Common myeloid progenitor, CD34-positive (primary cell): Measurements from ENCODE around the gene TNFAIP1.

ENCODE experiments used
- CTCF ChIA-PET: fragments of 350-600 bp; sonication (Branson Sonifier 250); formaldehyde crosslinking; loops from one replicate; lab custom pipeline; 2021; ENCODE audit warnings: antibody characterized with exemption; lab: Charles Lee
- POLR2A ChIA-PET: fragments of 350-600 bp; sonication (Branson Sonifier 250); formaldehyde crosslinking; loops from one replicate; lab custom pipeline; 2021; ENCODE audit warnings: antibody characterized with exemption; lab: Charles Lee
- DNase-seq, 3 donors: peaks; one replicate each; pipeline versions ENCODE4 v3.0.0 to v3.0.0-alpha.2; 2013
- H3K27ac ChIP-seq, 2 experiments: 1 replicate in 1 of 2; 2 replicates in 1 of 2; pipeline ENCODE4 v1.7.0; 2013; ENCODE audit warnings: inconsistent platforms in 2 of 2, low read length in 2 of 2, mild to moderate bottlenecking in 2 of 2, low read depth in 1 of 2, moderate library complexity in 1 of 2; ENCODE audit not compliant: severe bottlenecking in 2 of 2, insufficient read depth in 1 of 2, poor library complexity in 1 of 2
- H3K27me3 ChIP-seq, 5 experiments: replicated peaks in 2 of 5; 1 replicate in 3 of 5; 2 replicates in 2 of 5; pipeline versions ENCODE4 v1.6.1 to v1.7.0; 2013; ENCODE audit warnings: low read length in 4 of 5, mild to moderate bottlenecking in 2 of 5, moderate library complexity in 2 of 5, inconsistent platforms in 1 of 5; ENCODE audit not compliant: insufficient read depth in 5 of 5, control insufficient read depth in 4 of 5
- H3K36me3 ChIP-seq, 4 experiments: 1 replicate in 2 of 4; 2 replicates in 2 of 4; pipeline versions ENCODE4 v1.6.1 to v1.7.0; 2013; ENCODE audit warnings: low read length in 3 of 4, control low read depth in 1 of 4, mild to moderate bottlenecking in 1 of 4; ENCODE audit not compliant: control insufficient read depth in 4 of 4, insufficient read depth in 4 of 4
- H3K4me1 ChIP-seq, 4 experiments: 1 replicate in 3 of 4; 2 replicates in 1 of 4; pipeline versions ENCODE4 v1.6.1 to v1.7.1; 2013; ENCODE audit warnings: low read length in 3 of 4, mild to moderate bottlenecking in 3 of 4, control low read depth in 1 of 4, inconsistent platforms in 1 of 4, moderate library complexity in 1 of 4; ENCODE audit not compliant: control insufficient read depth in 4 of 4, insufficient read depth in 4 of 4; ENCODE audit errors: control extremely low read depth in 1 of 4
- H3K4me3 ChIP-seq, 7 experiments: 1 replicate in 4 of 7; 2 replicates in 3 of 7; pipeline versions ENCODE4 v1.5.1 to v1.7.0; 2013; ENCODE audit warnings: mild to moderate bottlenecking in 7 of 7, low read length in 6 of 7, moderate library complexity in 6 of 7, inconsistent platforms in 2 of 7, low read depth in 2 of 7, control low read depth in 1 of 7; ENCODE audit not compliant: insufficient read depth in 4 of 7, control insufficient read depth in 1 of 7; ENCODE audit errors: extremely low read depth in 1 of 7
- H3K9me3 ChIP-seq, 5 experiments: 1 replicate in 4 of 5; 2 replicates in 1 of 5; pipeline versions ENCODE4 v1.6.1 to v1.7.1; 2013; ENCODE audit warnings: low read length in 4 of 5, mild to moderate bottlenecking in 2 of 5, inconsistent platforms in 1 of 5, low read depth in 1 of 5, moderate library complexity in 1 of 5; ENCODE audit not compliant: control insufficient read depth in 4 of 5, insufficient read depth in 2 of 5; ENCODE audit errors: control extremely low read depth in 1 of 5
- WGBS: methylation state at CpG from one replicate; pipeline ENCODE4 v1.1.5; 2013; ENCODE audit not compliant: insufficient coverage; 5-methylcytosine and 5-hydroxymethylcytosine counted together

The TNFAIP1 gene

DNA sequence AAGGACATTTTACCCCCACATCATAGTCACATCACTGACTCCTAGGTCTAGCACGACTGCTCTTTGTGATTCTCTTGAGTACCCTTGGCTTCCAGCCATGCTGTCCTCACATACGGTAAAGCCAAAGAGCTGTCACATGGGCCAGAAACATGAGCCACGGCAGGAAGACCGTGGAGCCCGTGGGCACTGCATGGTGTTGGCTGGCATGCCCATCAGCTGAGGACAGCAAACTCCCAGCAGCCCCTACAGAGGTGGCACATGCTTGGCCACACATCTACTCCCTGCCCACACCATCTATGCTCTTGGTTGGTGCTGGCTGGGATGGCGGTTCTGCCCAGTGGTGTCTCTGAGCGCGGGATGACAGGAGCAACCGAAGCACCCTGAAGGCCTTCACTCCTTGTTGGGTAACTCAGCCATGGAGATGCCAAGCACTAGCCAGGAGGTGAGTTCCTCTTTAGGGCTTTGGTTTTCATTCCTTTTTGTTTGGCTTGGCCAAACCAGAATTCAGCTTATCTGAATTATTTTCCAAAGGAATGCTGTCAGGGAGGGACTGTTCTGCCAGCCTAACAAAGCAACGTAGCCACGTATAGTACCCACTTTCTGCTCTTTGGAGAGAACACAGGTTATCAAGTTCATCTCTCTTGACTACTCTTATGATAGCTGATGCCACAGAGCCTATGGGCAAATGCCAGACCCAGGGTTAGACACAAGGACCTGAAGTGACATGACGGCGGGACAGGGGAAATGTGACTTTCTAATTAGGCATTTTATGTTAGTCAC lies 10.0 kb downstream of the TNFAIP1 start:
- CTCF ChIA-PET: interaction anchor here (0.6 to 4.1 kb wide), 6 partner anchors 10 to 359 kb away, joined by 3 to 21 read pairs (median 3); partner anchors contain the start of genes IFT20, POLDIP2 and TNFAIP1
- POLR2A ChIA-PET: no interaction called here
- Histone ChIP-seq H3K27me3 (no peaks in the 10 kb centered on the region), H3K27ac (no peak overlapping the region), H3K4me1 (no peaks in the 10 kb centered on the region), H3K4me3 (no peak overlapping the region), H3K36me3 (peaks cover 14 to 97% (median 73%) of the 10 kb centered on the region in 4 experiments), H3K9me3 (no peaks in the 10 kb centered on the region)
- DNase-seq: no peak
- WGBS: 83% methylated on average over 11 of the region's 13 CpGs

DNA sequence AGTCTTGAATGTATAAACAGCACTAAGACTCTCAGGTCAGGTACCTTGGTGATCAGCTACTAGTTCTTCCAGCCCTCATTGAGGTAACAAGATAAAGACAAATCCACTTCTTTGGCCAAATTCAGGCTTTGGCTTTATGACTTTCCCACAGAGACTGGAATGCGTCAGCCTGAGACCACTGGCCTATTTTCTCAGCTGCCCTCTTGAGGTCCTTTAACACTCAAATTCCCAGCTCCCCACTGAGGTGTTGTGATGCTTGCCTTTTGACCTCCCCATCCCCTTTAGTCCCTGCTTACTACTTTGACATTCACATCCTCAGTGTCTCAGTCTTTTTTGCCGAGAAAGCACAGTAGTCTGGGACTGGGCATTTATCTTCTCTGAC lies 10.6 kb downstream of the TNFAIP1 start:
- no peak overlapping the region for H3K27ac ChIP-seq
- H3K4me3 ChIP-seq: no peak overlapping the region
- POLR2A ChIA-PET: no interaction called here
- no peaks in the 10 kb centered on the region for H3K27me3 ChIP-seq
- no peaks in the 10 kb centered on the region for H3K9me3 ChIP-seq
- peaks cover 14 to 97% (median 76%) of the 10 kb centered on the region in 4 experiments for H3K36me3 ChIP-seq
- no peak for DNase-seq
- CTCF ChIA-PET: interaction anchor here (0.9 to 4.1 kb wide), 5 partner anchors 11 to 113 kb away, joined by 3 to 21 read pairs (median 3); partner anchors contain the start of genes IFT20, POLDIP2 and TNFAIP1
- 100% methylated on average over 1 of the region's 2 CpGs for WGBS
- H3K4me1 ChIP-seq: no peaks in the 10 kb centered on the region

DNA sequence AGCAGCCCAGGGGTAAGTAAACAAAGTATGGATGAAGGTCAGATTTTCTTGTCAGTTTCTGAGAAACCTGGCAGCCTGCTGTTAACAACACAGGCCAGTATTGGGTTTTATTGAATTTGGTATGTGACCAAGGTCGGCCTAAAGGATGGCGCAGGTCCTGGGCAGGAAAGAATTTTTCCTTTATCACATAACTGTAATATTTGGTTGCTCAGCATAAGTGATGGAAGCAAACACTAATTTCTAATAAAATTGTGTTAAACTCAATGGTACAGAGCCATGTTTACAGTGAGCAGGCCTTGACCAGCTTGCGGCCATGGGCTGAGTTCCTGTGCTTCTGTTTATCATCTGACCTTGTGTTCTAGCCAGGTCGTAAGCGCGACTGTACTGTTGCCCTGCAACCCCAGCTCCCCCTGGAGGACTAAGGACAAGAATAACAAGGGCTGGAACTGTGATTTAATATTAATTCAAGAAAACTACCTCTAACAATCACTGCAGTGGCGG lies 11.2 kb downstream of the TNFAIP1 start:
- Histone ChIP-seq H3K9me3 (no peaks in the 10 kb centered on the region), H3K27ac (no peak overlapping the region), H3K27me3 (no peaks in the 10 kb centered on the region), H3K36me3 (peaks cover 15 to 97% (median 75%) of the 10 kb centered on the region in 4 experiments), H3K4me1 (no peaks in the 10 kb centered on the region), H3K4me3 (no peak overlapping the region)
- DNase-seq: peak in 2 of 3 donors; percentile 18 to 19
- ChIA-PET POLR2A (no interaction called here), CTCF (interaction anchor here (0.9 to 4.1 kb wide), 5 partner anchors 9 to 27 kb away, joined by 3 to 21 read pairs (median 7); partner anchors contain the start of genes IFT20, POLDIP2 and TNFAIP1)
- WGBS: 90% methylated on average over 2 of the region's 7 CpGs

DNA sequence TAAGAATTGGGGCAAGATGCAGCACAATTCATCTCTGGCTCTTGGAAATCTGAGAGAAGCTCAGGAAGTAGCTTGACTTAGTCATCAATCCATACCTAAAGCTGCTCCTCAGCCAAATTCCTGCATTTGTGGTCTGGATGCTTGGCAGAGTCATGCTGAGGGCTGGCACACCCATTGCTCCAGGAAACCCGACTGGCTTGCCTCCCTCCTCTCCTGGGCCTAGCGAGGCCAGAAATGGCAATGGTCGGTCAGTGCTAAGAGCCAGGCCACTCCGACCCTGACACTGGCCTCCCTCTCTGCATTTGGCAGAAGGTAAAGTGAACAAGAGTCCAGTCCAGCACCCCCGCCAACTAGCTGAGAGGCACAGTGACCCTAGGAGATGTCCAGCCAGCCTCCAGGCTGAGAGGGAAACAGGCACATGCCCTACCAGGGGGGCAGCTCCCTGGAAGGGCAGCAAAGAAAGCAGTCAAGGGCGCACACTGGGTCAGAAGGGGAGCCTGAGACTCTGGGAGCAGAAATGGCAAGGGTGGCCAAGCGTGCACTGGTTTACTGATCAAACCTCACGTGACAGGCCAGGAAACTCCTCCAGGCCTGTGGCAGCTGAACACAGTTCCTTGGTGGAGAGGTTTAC lies 11.8 kb downstream of the TNFAIP1 start:
- DNase-seq: no peak
- H3K4me3 ChIP-seq: no peak overlapping the region
- 100% methylated on average over 8 of the region's 8 CpGs for WGBS
- ChIA-PET POLR2A (no interaction called here), CTCF (interaction anchor here (1.5 to 4.1 kb wide), 4 partner anchors 10 to 27 kb away, joined by 3 to 21 read pairs (median 8); partner anchors contain the start of genes IFT20, POLDIP2 and TNFAIP1)
- H3K9me3 ChIP-seq: no peaks in the 10 kb centered on the region
- H3K27me3 ChIP-seq: no peaks in the 10 kb centered on the region
- peaks cover 12 to 95% (median 72%) of the 10 kb centered on the region in 4 experiments for H3K36me3 ChIP-seq
- no peaks in the 10 kb centered on the region for H3K4me1 ChIP-seq
- H3K27ac ChIP-seq: no peak overlapping the region

DNA sequence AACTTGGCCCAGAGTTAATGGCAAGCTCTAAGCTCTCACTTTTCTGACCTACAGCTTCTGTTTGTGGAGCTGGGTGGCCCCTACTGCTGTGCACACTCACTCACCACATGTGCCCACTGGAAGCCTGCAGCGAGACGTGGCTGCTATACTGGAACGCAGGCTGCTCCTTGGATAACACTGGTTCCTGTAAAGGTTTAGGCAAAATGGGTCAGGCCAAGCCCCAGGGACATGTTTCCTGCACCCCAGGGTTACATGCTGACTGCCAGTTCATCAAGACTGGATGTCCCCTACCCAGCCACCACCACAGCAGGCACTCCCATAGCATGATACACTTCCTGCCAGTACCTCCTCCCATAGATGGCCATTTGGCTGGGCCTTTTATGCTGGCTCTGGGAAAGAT lies 13.4 kb downstream of the TNFAIP1 start:
- no peaks in the 10 kb centered on the region for H3K4me1 ChIP-seq
- H3K36me3 ChIP-seq: peaks cover 17 to 93% (median 70%) of the 10 kb centered on the region in 4 experiments
- no peak for DNase-seq
- CTCF ChIA-PET: interaction anchor here (1.1 to 4.1 kb wide), 3 partner anchors 8 to 28 kb away, joined by 3 to 21 read pairs (median 6); partner anchors contain the start of gene POLDIP2
- H3K27ac ChIP-seq: no peak overlapping the region
- no CpG with 5 or more reads among the region's 3 CpGs for WGBS
- H3K27me3 ChIP-seq: no peaks in the 10 kb centered on the region
- POLR2A ChIA-PET: no interaction called here
- no peak overlapping the region for H3K4me3 ChIP-seq
- H3K9me3 ChIP-seq: no peaks in the 10 kb centered on the region

DNA sequence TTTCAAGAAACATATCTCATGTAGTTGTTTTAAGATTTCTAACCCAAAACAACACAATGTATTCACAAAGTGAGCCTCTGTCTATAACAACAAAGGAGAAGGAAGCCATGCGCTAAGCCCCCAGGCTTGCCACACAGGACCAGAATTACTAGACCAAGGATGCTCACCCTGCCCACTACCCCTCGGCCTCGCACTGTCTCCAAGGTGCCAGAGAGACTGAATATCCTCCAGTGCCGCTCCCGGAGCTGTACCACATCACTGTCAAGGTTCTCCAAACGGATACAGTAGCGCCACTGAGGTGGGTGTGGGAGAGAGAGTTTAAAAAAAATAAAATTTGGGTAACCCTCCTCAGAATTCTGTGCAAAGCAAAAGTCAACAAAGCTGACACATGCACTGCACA lies 14.7 kb downstream of the TNFAIP1 start:
- H3K4me1 ChIP-seq: no peaks in the 10 kb centered on the region
- POLR2A ChIA-PET: no interaction called here
- H3K27ac ChIP-seq: no peak overlapping the region
- WGBS: 100% methylated on average over 1 of the region's 7 CpGs
- CTCF ChIA-PET: interaction anchor here (1.4 kb wide), 1 partner anchor 9 kb away, joined by 3 read pairs; no protein-coding TSS in a partner anchor
- peaks cover 18 to 94% (median 73%) of the 10 kb centered on the region in 4 experiments for H3K36me3 ChIP-seq
- H3K9me3 ChIP-seq: no peaks in the 10 kb centered on the region
- no peaks in the 10 kb centered on the region for H3K27me3 ChIP-seq
- DNase-seq: no peak
- no peak overlapping the region for H3K4me3 ChIP-seq
